Tibial nerve (tissue), 4 donors: ENCODE results near the gene TNFSF13B.

Experiments used
- EP300 ChIP-seq, 2 donors: sonication (generic); formaldehyde crosslinking; IDR thresholded peaks; one replicate each; pipeline ENCODE4 v1.6.1; 2017; ENCODE audit warnings: antibody characterized with exemption in 2 of 2, mild to moderate bottlenecking in 1 of 2
- POLR2A ChIP-seq, 2 donors: fragments of 450-650 bp; IDR thresholded peaks; one replicate each; pipeline ENCODE4 v1.6.1; 2017; ENCODE audit warnings: antibody characterized with exemption in 2 of 2, mild to moderate bottlenecking in 2 of 2, moderate library complexity in 2 of 2
- TF ChIP-seq, protein P1 (sequence below), 5 experiments: fragments of 200-600 bp in 3 of 5; fragments of 450-650 bp in 2 of 5; sonication (generic) in 3 of 5; IDR thresholded peaks; one replicate each; pipeline ENCODE4 v1.5.1; 2016 to 2019; ENCODE audit warnings: antibody characterized with exemption in 5 of 5, mild to moderate bottlenecking in 3 of 5, moderate library complexity in 2 of 5

- no peak for TF ChIP-seq POLR2A (IDR thresholded peaks at IDR 0.05)
- TF ChIP-seq, protein P1, sequence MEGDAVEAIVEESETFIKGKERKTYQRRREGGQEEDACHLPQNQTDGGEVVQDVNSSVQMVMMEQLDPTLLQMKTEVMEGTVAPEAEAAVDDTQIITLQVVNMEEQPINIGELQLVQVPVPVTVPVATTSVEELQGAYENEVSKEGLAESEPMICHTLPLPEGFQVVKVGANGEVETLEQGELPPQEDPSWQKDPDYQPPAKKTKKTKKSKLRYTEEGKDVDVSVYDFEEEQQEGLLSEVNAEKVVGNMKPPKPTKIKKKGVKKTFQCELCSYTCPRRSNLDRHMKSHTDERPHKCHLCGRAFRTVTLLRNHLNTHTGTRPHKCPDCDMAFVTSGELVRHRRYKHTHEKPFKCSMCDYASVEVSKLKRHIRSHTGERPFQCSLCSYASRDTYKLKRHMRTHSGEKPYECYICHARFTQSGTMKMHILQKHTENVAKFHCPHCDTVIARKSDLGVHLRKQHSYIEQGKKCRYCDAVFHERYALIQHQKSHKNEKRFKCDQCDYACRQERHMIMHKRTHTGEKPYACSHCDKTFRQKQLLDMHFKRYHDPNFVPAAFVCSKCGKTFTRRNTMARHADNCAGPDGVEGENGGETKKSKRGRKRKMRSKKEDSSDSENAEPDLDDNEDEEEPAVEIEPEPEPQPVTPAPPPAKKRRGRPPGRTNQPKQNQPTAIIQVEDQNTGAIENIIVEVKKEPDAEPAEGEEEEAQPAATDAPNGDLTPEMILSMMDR (IDR thresholded peaks at IDR 0.05), result no peak
- TF ChIP-seq EP300 (IDR thresholded peaks at IDR 0.05), result no peak
Observed at GRCh38 chr13:108346376-108346775, 76.9 kb downstream of the TNFSF13B start.
